H9 (cell line): ENCODE results near the gene TMEM132C. TPM values are rescaled to one million over a fixed set of nuclear protein-coding genes. Genes with fewer than 3 reads are reported as not detected.

Source experiments
- DNase-seq: peaks from one replicate; pipeline ENCODE4 v3.0.0-alpha.2; 2017
- H2AFZ ChIP-seq: one replicate; pipeline ENCODE4 v1.6.1; 2013; ENCODE audit warnings: mild to moderate bottlenecking, low read length, control low read depth, moderate library complexity
- H2AK5ac ChIP-seq: 2 replicates; pipeline ENCODE4 v1.6.1; 2013; ENCODE audit warnings: low read length, control low read depth, mixed read lengths; ENCODE audit not compliant: insufficient read length
- H2BK120ac ChIP-seq: one replicate; pipeline ENCODE4 v1.6.1; 2013; ENCODE audit warnings: low read depth, mild to moderate bottlenecking, low read length, control low read depth, inconsistent platforms; ENCODE audit not compliant: poor library complexity, severe bottlenecking
- H2BK12ac ChIP-seq: 2 replicates; pipeline ENCODE4 v1.6.1; 2013; ENCODE audit warnings: low read length, control low read depth, mixed read lengths, low read depth; ENCODE audit not compliant: insufficient read length
- H2BK15ac ChIP-seq: 2 replicates; pipeline ENCODE4 v1.6.1; 2013; ENCODE audit warnings: low read depth, low read length, control low read depth
- H2BK20ac ChIP-seq: one replicate; pipeline ENCODE4 v1.6.1; 2013; ENCODE audit warnings: low read depth, mild to moderate bottlenecking, low read length, control low read depth, inconsistent platforms; ENCODE audit not compliant: poor library complexity, severe bottlenecking
- H2BK5ac ChIP-seq: 2 replicates; pipeline ENCODE4 v1.6.1; 2013; ENCODE audit warnings: low read length, control low read depth, mixed read lengths; ENCODE audit not compliant: insufficient read length
- H3K14ac ChIP-seq: 2 replicates; pipeline ENCODE4 v1.6.1; 2013; ENCODE audit warnings: low read length, control low read depth; ENCODE audit not compliant: insufficient read depth
- H3K18ac ChIP-seq: 2 replicates; pipeline ENCODE4 v1.6.1; 2013; ENCODE audit warnings: low read depth, mild to moderate bottlenecking, mixed read lengths, low read length, control low read depth; ENCODE audit not compliant: insufficient read length
- H3K23ac ChIP-seq: 2 replicates; pipeline ENCODE4 v1.6.1; 2013; ENCODE audit warnings: low read length, control low read depth, mixed read lengths, low read depth; ENCODE audit not compliant: insufficient read length
- H3K23me2 ChIP-seq: 2 replicates; pipeline ENCODE4 v1.6.1; 2013; ENCODE audit warnings: low read depth, mild to moderate bottlenecking, mixed read lengths, low read length, control low read depth; ENCODE audit not compliant: insufficient read length, poor library complexity, severe bottlenecking
- H3K27ac ChIP-seq: 2 replicates; pipeline ENCODE4 v1.5.1; 2013; ENCODE audit warnings: low read length, control low read depth, mixed read lengths, low read depth; ENCODE audit not compliant: insufficient read length
- H3K27me3 ChIP-seq: 2 replicates; pipeline ENCODE4 v1.6.1; 2013; ENCODE audit warnings: low read length, control low read depth, inconsistent platforms; ENCODE audit not compliant: insufficient read depth
- H3K4ac ChIP-seq: 2 replicates; pipeline ENCODE4 v1.6.1; 2013; ENCODE audit warnings: low read depth, mild to moderate bottlenecking, control low read depth, inconsistent platforms, low read length, moderate library complexity
- H3K4me1 ChIP-seq: 2 replicates; pipeline ENCODE4 v1.6.1; 2013; ENCODE audit warnings: low read length, control low read depth, inconsistent platforms; ENCODE audit not compliant: insufficient read depth
- H3K4me2 ChIP-seq: 2 replicates; pipeline ENCODE4 v1.6.1; 2013; ENCODE audit warnings: low read length, control low read depth, mixed read lengths; ENCODE audit not compliant: insufficient read length, insufficient read depth
- H3K56ac ChIP-seq: 2 replicates; pipeline ENCODE4 v1.6.1; 2013; ENCODE audit warnings: low read depth, mild to moderate bottlenecking, mixed read lengths, low read length, control low read depth; ENCODE audit not compliant: insufficient read length
- H3K79me1 ChIP-seq: 2 replicates; pipeline ENCODE4 v1.6.1; 2013; ENCODE audit warnings: low read depth, mild to moderate bottlenecking, moderate library complexity, low read length, control low read depth, inconsistent platforms; ENCODE audit not compliant: insufficient read depth, poor library complexity, severe bottlenecking
- H3K79me2 ChIP-seq: 2 replicates; pipeline ENCODE4 v1.6.1; 2013; ENCODE audit warnings: low read length, control low read depth, inconsistent platforms; ENCODE audit not compliant: insufficient read depth
- H3K9ac ChIP-seq: 2 replicates; pipeline ENCODE4 v1.6.1; 2013; ENCODE audit warnings: low read length, control low read depth, mixed read lengths; ENCODE audit not compliant: insufficient read length; ENCODE audit errors: extremely low read depth
- H3K9me3 ChIP-seq: one replicate; pipeline ENCODE4 v1.6.1; 2013; ENCODE audit warnings: low read depth, low read length, inconsistent platforms; ENCODE audit not compliant: control insufficient read depth
- H3T11ph ChIP-seq: one replicate; pipeline ENCODE4 v1.6.1; 2013; ENCODE audit warnings: mild to moderate bottlenecking, low read length, control low read depth, inconsistent platforms
- H4K20me1 ChIP-seq: one replicate; pipeline ENCODE4 v1.6.1; 2013; ENCODE audit not compliant: control insufficient read depth, insufficient read length, insufficient read depth
- H4K5ac ChIP-seq: 2 replicates; pipeline ENCODE4 v1.6.1; 2013; ENCODE audit warnings: low read depth, mild to moderate bottlenecking, mixed read lengths, low read length, control low read depth; ENCODE audit not compliant: insufficient read length
- H4K8ac ChIP-seq: replicated peaks from 2 replicates; pipeline ENCODE4 v1.6.1; 2013; ENCODE audit warnings: low read length, control low read depth, mixed read lengths, low read depth; ENCODE audit not compliant: insufficient read length
- H4K91ac ChIP-seq: 2 replicates; pipeline ENCODE4 v1.6.1; 2013; ENCODE audit warnings: low read depth, mild to moderate bottlenecking, moderate library complexity, mixed read lengths, low read length, control low read depth; ENCODE audit not compliant: insufficient read length
- H3K27ac Mint-ChIP-seq, 3 experiments: 2 replicates in 2 of 3; 3 replicates in 1 of 3; pipeline ENCODE4 v1.8.0; 2020 to 2021; ENCODE audit warnings: mixed read lengths in 3 of 3, mild to moderate bottlenecking in 1 of 3, moderate library complexity in 1 of 3
- H3K27me3 Mint-ChIP-seq: 2 replicates; pipeline ENCODE4 v1.8.0; 2021; ENCODE audit warnings: low read depth, mild to moderate bottlenecking, moderate library complexity, mixed read lengths
- H3K36me3 Mint-ChIP-seq, 3 experiments: 2 replicates in 2 of 3; 3 replicates in 1 of 3; pipeline ENCODE4 v1.8.0; 2020 to 2021; ENCODE audit warnings: low read depth in 3 of 3, mixed read lengths in 3 of 3; ENCODE audit not compliant: insufficient read depth in 1 of 3
- H3K4me1 Mint-ChIP-seq, 2 experiments: 2 replicates each; pipeline ENCODE4 v1.8.0; 2020; ENCODE audit warnings: mixed read lengths in 2 of 2
- H3K4me3 Mint-ChIP-seq, 2 experiments: 2 replicates in 1 of 2; 3 replicates in 1 of 2; pipeline ENCODE4 v1.8.0; 2020 to 2021; ENCODE audit warnings: mild to moderate bottlenecking in 2 of 2, mixed read lengths in 2 of 2, moderate library complexity in 1 of 2
- H3K9me3 Mint-ChIP-seq, 2 experiments: 2 replicates in 1 of 2; 3 replicates in 1 of 2; pipeline ENCODE4 v1.8.0; 2020; ENCODE audit warnings: mild to moderate bottlenecking in 2 of 2, mixed read lengths in 2 of 2, moderate library complexity in 1 of 2
- WGBS: extraction: QIAGEN DNeasy Blood & Tissue Kit; methylation state at CpG from one replicate; pipeline ENCODE4 v1.1.7; 2013; ENCODE audit warnings: missing lambda C conversion rate, low lambda C conversion rate, mixed read lengths; ENCODE audit not compliant: insufficient read length; ENCODE audit errors: extremely low coverage; 5-methylcytosine and 5-hydroxymethylcytosine counted together
- total RNA-seq: library from RNA; stranded (reverse); gene quantifications from 2 replicates; pipeline ENCODE4 v1.2.1, GENCODE V29; 2021
- TF ChIP-seq, protein P1 (sequence below): fragments of 200-600 bp; sonication (generic); conservative IDR thresholded peaks from 3 replicates; pipeline ENCODE4 v1.8.0; 2021; ENCODE audit warnings: antibody characterized with exemption, mild to moderate bottlenecking

The TMEM132C gene
- total RNA-seq, 1 experiment from 2014 or later: 0.22 TPM

DNA sequence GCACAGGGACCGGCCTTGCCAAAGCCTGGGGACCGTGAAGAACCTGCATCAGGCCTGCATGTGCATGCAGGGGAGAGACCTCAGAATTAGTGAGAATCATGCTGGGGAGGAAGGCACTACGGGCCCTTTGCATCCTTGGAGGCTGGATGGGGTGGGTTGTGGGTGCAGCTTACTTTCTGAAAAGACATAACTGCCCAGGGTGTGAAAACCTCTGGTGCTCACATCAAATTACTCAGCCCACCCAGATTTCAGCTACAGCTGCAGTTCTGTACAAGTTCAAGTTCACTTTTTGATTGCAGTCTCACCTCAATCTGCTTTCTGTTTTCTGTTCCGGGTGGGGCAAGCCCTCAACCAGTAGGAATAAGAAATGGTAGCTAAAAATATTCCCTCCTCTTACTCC, 426.1 kb downstream of the TMEM132C start:
- Histone ChIP-seq H3K23ac (no peak overlapping the region), H3K4me2 (no peak overlapping the region), H3K56ac (no peak overlapping the region), H2BK12ac (no peak overlapping the region), H2BK20ac (no peak overlapping the region), H3K14ac (no peak overlapping the region), H4K8ac (no peak overlapping the region), H4K20me1 (no peaks in the 10 kb centered on the region), H3K9ac (no peak overlapping the region), H3K79me2 (no peaks in the 10 kb centered on the region), H3K79me1 (no peaks in the 10 kb centered on the region), H2AK5ac (no peak overlapping the region), H3K18ac (no peak overlapping the region), H2BK15ac (no peak overlapping the region), H2BK5ac (no peak overlapping the region), H3K23me2 (no peaks in the 10 kb centered on the region), H3K9me3 (no peaks in the 10 kb centered on the region), H2BK120ac (no peak overlapping the region), H3K4ac (no peak overlapping the region), H3K27ac (no peak overlapping the region), H4K91ac (no peak overlapping the region), H4K5ac (no peak overlapping the region), H3T11ph (no peak overlapping the region), H3K4me1 (no peaks in the 10 kb centered on the region), H2AFZ (no peak overlapping the region), H3K27me3 (no peaks in the 10 kb centered on the region)
- DNase-seq: no peak
- Mint-ChIP-seq H3K27ac (no peak overlapping the region), H3K4me3 (no peak overlapping the region), H3K9me3 (no peaks in the 10 kb centered on the region; a peak in 1 of 5 replicates), H3K27me3 (peaks cover 33% of the 10 kb centered on the region), H3K36me3 (no peaks in the 10 kb centered on the region), H3K4me1 (peaks cover 4 to 7% of the 10 kb centered on the region in 2 experiments; a peak in 3 of 4 replicates)
- TF ChIP-seq, protein P1, sequence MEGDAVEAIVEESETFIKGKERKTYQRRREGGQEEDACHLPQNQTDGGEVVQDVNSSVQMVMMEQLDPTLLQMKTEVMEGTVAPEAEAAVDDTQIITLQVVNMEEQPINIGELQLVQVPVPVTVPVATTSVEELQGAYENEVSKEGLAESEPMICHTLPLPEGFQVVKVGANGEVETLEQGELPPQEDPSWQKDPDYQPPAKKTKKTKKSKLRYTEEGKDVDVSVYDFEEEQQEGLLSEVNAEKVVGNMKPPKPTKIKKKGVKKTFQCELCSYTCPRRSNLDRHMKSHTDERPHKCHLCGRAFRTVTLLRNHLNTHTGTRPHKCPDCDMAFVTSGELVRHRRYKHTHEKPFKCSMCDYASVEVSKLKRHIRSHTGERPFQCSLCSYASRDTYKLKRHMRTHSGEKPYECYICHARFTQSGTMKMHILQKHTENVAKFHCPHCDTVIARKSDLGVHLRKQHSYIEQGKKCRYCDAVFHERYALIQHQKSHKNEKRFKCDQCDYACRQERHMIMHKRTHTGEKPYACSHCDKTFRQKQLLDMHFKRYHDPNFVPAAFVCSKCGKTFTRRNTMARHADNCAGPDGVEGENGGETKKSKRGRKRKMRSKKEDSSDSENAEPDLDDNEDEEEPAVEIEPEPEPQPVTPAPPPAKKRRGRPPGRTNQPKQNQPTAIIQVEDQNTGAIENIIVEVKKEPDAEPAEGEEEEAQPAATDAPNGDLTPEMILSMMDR: no peak
- no CpG with 5 or more reads among the region's 4 CpGs for WGBS
